Kidney (tissue), 14 donors: Measurements from ENCODE around the gene SPATA6L. TPM values are rescaled to one million over a fixed set of nuclear protein-coding genes. Genes with fewer than 3 reads are reported as not detected.

Source experiments
- DNase-seq, 5 donors: peaks; one replicate each; pipeline ENCODE4 v3.0.0-alpha.2; 2013 to 2020
- FAIRE-seq: peaks from 2 replicates; lab custom pipeline; 2012; peaks lifted over from hg19 to GRCh38; lab: Jason Lieb, UNC
- H3K27ac ChIP-seq, 2 donors: one replicate each; pipeline ENCODE4 v1.7.0; 2013; ENCODE audit warnings: low read depth in 2 of 2, low read length in 2 of 2, inconsistent platforms in 1 of 2
- H3K27me3 ChIP-seq: one replicate; pipeline ENCODE4 v1.7.1; 2013; ENCODE audit warnings: low read length, inconsistent platforms; ENCODE audit not compliant: control insufficient read depth, insufficient read depth
- H3K36me3 ChIP-seq, 3 donors: one replicate each; pipeline versions ENCODE4 v1.7.0 to v1.7.1; 2013; ENCODE audit warnings: low read length in 3 of 3, control low read depth in 1 of 3, inconsistent platforms in 1 of 3; ENCODE audit not compliant: insufficient read depth in 3 of 3, control insufficient read depth in 2 of 3
- H3K4me1 ChIP-seq, 3 donors: one replicate each; pipeline versions ENCODE4 v1.7.0 to v1.7.1; 2013; ENCODE audit warnings: low read length in 3 of 3, inconsistent platforms in 1 of 3, low read depth in 1 of 3; ENCODE audit not compliant: control insufficient read depth in 2 of 3, insufficient read depth in 2 of 3
- H3K4me3 ChIP-seq, 3 donors: one replicate each; pipeline versions ENCODE4 v1.7.0 to v1.8.1; 2013; ENCODE audit warnings: low read length in 3 of 3, control low read depth in 1 of 3, inconsistent platforms in 1 of 3
- H3K9ac ChIP-seq, 3 donors: one replicate each; pipeline versions ENCODE4 v1.7.0 to v1.7.1; 2013; ENCODE audit warnings: low read length in 3 of 3, control low read depth in 1 of 3, inconsistent platforms in 1 of 3
- H3K9me3 ChIP-seq, 3 donors: one replicate each; pipeline versions ENCODE4 v1.7.0 to v1.7.1; 2013; ENCODE audit warnings: low read length in 3 of 3, control low read depth in 1 of 3, inconsistent platforms in 1 of 3; ENCODE audit not compliant: control insufficient read depth in 2 of 3, insufficient read depth in 1 of 3
- intact Hi-C: fragments of 100-400 bp; cut with DNase I; formaldehyde crosslinking; loops from one replicate; pipeline ENCODE4 v1.11.1; 2022
- polyA plus RNA-seq: library from polyadenylated mRNA; stranded (reverse); fragments of 350-450 nt; fragmentation: Illumina TruSeq; extraction: RNeasy Lipid Tissue Mini Kit (QIAGEN cat#74804); gene quantifications from one replicate; pipeline ENCODE4 v1.2.3, GENCODE V29; 2014; ENCODE audit warnings: low read depth, low replicate concordance; ENCODE audit not compliant: insufficient read depth
- total RNA-seq: library from RNA; stranded (reverse); fragmentation: NEBNext Ultra II Directional; extraction: Animal tissue kit (Norgen Biotek cat#: 25700); gene quantifications from one replicate; pipeline ENCODE4 v1.2.1, GENCODE V29; 2021
- TF ChIP-seq, protein P1 (sequence below): IDR thresholded peaks from 3 replicates; pipeline ENCODE4 v1.5.1; 2012; ENCODE audit warnings: mild to moderate bottlenecking, moderate library complexity, borderline replicate concordance; ENCODE audit not compliant: insufficient read depth; ENCODE audit errors: extremely low read depth
- donor health status: control.
- donor health status: control.
- donor health status: control.
- donor health status: control.
- donor health status: control.
- donor health status: DM: yes; HTN: yes; CAD: no.
- donor health status: Normal renal cell carcinoma (clear cell type).

Gene SPATA6L
- total and polyA plus RNA-seq, 2 donors from 2014 or later: 1.5 to 15.1 TPM

DNA sequence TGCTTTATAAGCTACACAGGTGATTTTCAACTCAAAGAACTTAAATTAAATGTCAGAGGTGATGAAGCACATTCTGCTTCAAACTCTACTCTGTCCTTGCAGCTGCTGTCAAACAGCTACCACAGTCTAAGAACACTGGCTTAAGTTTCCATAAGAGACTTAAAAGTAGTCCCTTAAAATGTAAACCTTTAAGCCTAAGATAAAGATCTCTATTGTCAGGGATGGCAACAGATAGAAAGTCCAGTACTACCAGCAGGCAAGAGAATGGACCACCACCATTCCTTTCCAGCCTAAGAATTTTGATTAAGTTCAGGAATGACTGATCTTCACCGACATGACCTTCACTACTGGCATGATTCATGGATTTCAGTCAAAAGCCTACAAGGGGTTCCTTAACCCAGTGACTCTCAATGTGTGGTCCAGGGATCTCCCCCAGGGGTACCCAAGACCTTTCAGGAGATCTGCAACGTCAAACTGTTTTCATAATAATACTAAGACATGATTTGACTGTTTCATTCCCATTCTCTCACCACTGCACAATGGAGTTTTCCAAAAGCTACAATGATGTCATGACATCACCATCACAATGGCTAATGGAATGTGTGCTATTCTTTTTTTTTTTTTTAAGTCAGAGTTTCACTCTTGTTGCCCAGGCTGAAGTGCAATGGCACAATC is 45.3 kb downstream of the SPATA6L start:
- DNase-seq (no peak), FAIRE-seq (no peak)
- H3K9ac ChIP-seq: no peak overlapping the region

DNA sequence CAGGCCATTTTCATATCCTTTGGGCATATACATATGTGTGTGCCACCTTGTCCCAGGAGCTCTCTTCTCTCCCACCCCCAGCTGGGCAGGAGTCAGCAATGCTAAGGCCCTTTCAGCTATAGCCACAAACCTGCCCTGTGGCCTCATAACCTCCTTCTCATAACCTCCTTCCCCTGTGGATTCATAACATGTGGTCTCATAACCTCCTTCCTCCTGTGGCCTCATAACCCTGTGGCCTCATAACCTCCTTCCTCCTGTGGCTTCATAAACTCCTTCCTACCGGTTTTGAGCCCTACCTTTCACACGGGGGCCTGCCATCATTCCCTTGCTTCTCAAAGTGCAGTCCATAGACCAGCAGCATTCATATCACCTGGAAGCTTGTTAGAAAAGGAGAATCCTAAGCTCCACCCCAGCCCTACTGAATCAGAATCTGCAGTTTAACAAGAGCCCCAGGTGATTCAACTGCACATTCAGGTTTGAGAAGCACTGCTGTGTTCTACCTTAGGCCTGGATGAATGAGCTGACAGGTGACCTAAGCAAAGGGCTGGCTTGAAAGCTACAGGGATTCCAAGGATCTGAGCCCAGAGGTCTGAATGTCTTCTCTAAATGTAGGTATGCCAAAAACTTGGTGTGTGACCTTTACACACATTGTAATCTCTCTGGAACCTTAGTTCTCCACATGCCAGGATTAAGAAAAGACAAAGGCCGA is 46.1 kb downstream of the SPATA6L start:
- H3K9ac ChIP-seq: no peak overlapping the region
- intact Hi-C loops: no loop called here
- no peaks in the 10 kb centered on the region for H3K27me3 ChIP-seq
- no peaks in the 10 kb centered on the region for H3K9me3 ChIP-seq
- H3K4me1 ChIP-seq: no peaks in the 10 kb centered on the region
- TF ChIP-seq, protein P1, sequence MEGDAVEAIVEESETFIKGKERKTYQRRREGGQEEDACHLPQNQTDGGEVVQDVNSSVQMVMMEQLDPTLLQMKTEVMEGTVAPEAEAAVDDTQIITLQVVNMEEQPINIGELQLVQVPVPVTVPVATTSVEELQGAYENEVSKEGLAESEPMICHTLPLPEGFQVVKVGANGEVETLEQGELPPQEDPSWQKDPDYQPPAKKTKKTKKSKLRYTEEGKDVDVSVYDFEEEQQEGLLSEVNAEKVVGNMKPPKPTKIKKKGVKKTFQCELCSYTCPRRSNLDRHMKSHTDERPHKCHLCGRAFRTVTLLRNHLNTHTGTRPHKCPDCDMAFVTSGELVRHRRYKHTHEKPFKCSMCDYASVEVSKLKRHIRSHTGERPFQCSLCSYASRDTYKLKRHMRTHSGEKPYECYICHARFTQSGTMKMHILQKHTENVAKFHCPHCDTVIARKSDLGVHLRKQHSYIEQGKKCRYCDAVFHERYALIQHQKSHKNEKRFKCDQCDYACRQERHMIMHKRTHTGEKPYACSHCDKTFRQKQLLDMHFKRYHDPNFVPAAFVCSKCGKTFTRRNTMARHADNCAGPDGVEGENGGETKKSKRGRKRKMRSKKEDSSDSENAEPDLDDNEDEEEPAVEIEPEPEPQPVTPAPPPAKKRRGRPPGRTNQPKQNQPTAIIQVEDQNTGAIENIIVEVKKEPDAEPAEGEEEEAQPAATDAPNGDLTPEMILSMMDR: no peak
- no peaks in the 10 kb centered on the region for H3K36me3 ChIP-seq
- no peak overlapping the region for H3K27ac ChIP-seq
- DNase-seq (no peak), FAIRE-seq (no peak)
- H3K4me3 ChIP-seq: no peak overlapping the region

More for the DNA sequence above, 45.3 kb downstream of the SPATA6L start:
- TF ChIP-seq, protein P1: no peak
- Histone ChIP-seq H3K9me3 (no peaks in the 10 kb centered on the region), H3K36me3 (no peaks in the 10 kb centered on the region), H3K4me1 (no peaks in the 10 kb centered on the region), H3K4me3 (no peak overlapping the region), H3K27me3 (no peaks in the 10 kb centered on the region), H3K27ac (no peak overlapping the region)
- intact Hi-C loops: no loop called here

DNA sequence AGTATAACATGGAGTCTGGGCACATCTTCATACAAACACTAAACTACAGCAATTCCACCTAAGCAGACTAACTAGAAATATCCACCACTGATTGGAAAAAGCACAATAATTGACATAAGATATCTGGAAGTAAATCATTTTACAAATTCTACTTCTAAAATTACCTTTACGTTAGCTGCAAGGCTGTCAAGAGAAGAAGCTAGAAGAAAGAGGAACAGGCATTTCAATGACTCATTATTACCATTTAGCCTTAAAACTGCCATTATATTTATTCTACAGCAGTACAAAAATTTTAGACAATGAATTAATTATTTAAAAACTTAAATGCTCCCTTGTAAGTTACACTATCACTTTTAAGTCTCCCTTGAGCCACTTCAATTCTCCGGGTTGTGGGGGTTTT is 47.6 kb downstream of the SPATA6L start:
- TF ChIP-seq, protein P1: no peak
- Histone ChIP-seq H3K27me3 (no peaks in the 10 kb centered on the region), H3K4me1 (no peaks in the 10 kb centered on the region), H3K9me3 (no peaks in the 10 kb centered on the region), H3K27ac (no peak overlapping the region), H3K4me3 (no peak overlapping the region), H3K9ac (no peak overlapping the region), H3K36me3 (no peaks in the 10 kb centered on the region)
- FAIRE-seq: no peak
- intact Hi-C loops: no loop called here
- no peak for DNase-seq
